8988T (cell line): Measurements from ENCODE around the gene OR13J1.
"Not testable (repeated sequence)": the region's sequence is repeated elsewhere in the genome, so short reads cannot be mapped to it uniquely, and the experiment has no call there.

Source experiments
- DNase-seq: peaks from one replicate; pipeline ENCODE4 v3.0.0; 2011

The OR13J1 gene

GRCh38 chr9:35904338-35904737 is 34.1 kb upstream of the OR13J1 start:
- DNase-seq = no peak

GRCh38 chr9:35903049-35903448 is 32.8 kb upstream of the OR13J1 start:
- no peak for DNase-seq

GRCh38 chr9:35899021-35899420 is 28.8 kb upstream of the OR13J1 start:
- no peak for DNase-seq

GRCh38 chr9:35898337-35898736 is 28.1 kb upstream of the OR13J1 start:
- no peak for DNase-seq

- not testable (repeated sequence) for DNase-seq
Observed at GRCh38 chr9:35897376-35898099, 27.3 kb upstream of the OR13J1 start.

GRCh38 chr9:35896570-35896969 is 26.4 kb upstream of the OR13J1 start:
- DNase-seq = no peak

- no peak for DNase-seq
Observed at GRCh38 chr9:35892051-35892450, 21.9 kb upstream of the OR13J1 start.

GRCh38 chr9:35891646-35892045 is 21.4 kb upstream of the OR13J1 start:
- no peak for DNase-seq

- not testable (repeated sequence) for DNase-seq
Observed at GRCh38 chr9:35884908-35885307, 14.7 kb upstream of the OR13J1 start.

GRCh38 chr9:35882996-35883395 is 12.8 kb upstream of the OR13J1 start:
- DNase-seq = no peak

GRCh38 chr9:35882263-35882848 is 12.2 kb upstream of the OR13J1 start:
- DNase-seq = no peak

GRCh38 chr9:35872505-35872904 is 2.3 kb upstream of the OR13J1 start:
- DNase-seq = no peak

- no peak for DNase-seq
Observed at GRCh38 chr9:35871545-35871944, 1.3 kb upstream of the OR13J1 start.

GRCh38 chr9:35869621-35870216 is 482 bp downstream of the OR13J1 start:
- no peak for DNase-seq

GRCh38 chr9:35868933-35869332 is 1.3 kb downstream of the OR13J1 start:
- no peak for DNase-seq

- DNase-seq = no peak
Observed at GRCh38 chr9:35867538-35867937, 2.7 kb downstream of the OR13J1 start.

- DNase-seq = no peak
Observed at GRCh38 chr9:35864695-35865255, 5.4 kb downstream of the OR13J1 start.

- DNase-seq = no peak
Observed at GRCh38 chr9:35863583-35863982, 6.6 kb downstream of the OR13J1 start.

GRCh38 chr9:35862328-35862727 is 7.9 kb downstream of the OR13J1 start:
- DNase-seq = no peak

- no peak for DNase-seq
Observed at GRCh38 chr9:35861161-35861897, 8.9 kb downstream of the OR13J1 start.

- no peak for DNase-seq
Observed at GRCh38 chr9:35859990-35860339, 10.2 kb downstream of the OR13J1 start.

GRCh38 chr9:35859310-35859989 is 10.8 kb downstream of the OR13J1 start:
- DNase-seq = no peak

GRCh38 chr9:35858458-35858857 is 11.7 kb downstream of the OR13J1 start:
- no peak for DNase-seq
